Fibroblast of lung (primary cell): Measurements from ENCODE around the gene CSNK1A1. TPM values are rescaled to one million over a fixed set of nuclear protein-coding genes. Genes with fewer than 3 reads are reported as not detected.

Experiments
- DNase-seq, 2 donors: peaks; one replicate each; pipeline versions ENCODE4 v3.0.0 to v3.0.0-alpha.2; 2010; ENCODE audit warnings: low read depth in 2 of 2
- H2AFZ ChIP-seq: 2 replicates; pipeline ENCODE4 v1.5.1; 2012; ENCODE audit warnings: low read length, control low read depth, inconsistent platforms
- H3K27ac ChIP-seq: 2 replicates; pipeline ENCODE4 v1.5.1; 2011; ENCODE audit warnings: low read length, control low read depth; ENCODE audit not compliant: insufficient read depth
- H3K27me3 ChIP-seq: 2 replicates; pipeline ENCODE4 v1.5.1; 2011; ENCODE audit warnings: mild to moderate bottlenecking, low read length; ENCODE audit not compliant: control insufficient read depth, insufficient read depth
- H3K36me3 ChIP-seq: 2 replicates; pipeline ENCODE4 v1.5.1; 2011; ENCODE audit warnings: low read length; ENCODE audit not compliant: control insufficient read depth, insufficient read depth
- H3K4me1 ChIP-seq: 2 replicates; pipeline ENCODE4 v1.5.1; 2011; ENCODE audit warnings: low read length; ENCODE audit not compliant: control insufficient read depth, insufficient read depth; ENCODE audit errors: extremely low read depth
- H3K4me2 ChIP-seq: 2 replicates; pipeline ENCODE4 v1.5.1; 2011; ENCODE audit warnings: low read length, control low read depth; ENCODE audit not compliant: insufficient read depth; ENCODE audit errors: extremely low read depth
- H3K4me3 ChIP-seq, 4 experiments: fragments of 200-600 bp in 1 of 4; sonication (generic) in 1 of 4; replicated peaks in 1 of 4; 2 replicates each; pipeline ENCODE4 v1.5.1; 2011 to 2016; ENCODE audit warnings: low read length in 4 of 4, low read depth in 3 of 4, mild to moderate bottlenecking in 3 of 4, control low read depth in 2 of 4, inconsistent platforms in 1 of 4, mixed read lengths in 1 of 4; ENCODE audit not compliant: insufficient read depth in 1 of 4; ENCODE audit errors: control extremely low read depth in 1 of 4
- H3K79me2 ChIP-seq: 2 replicates; pipeline ENCODE4 v1.5.1; 2012; ENCODE audit warnings: mild to moderate bottlenecking, low read length, inconsistent platforms; ENCODE audit not compliant: control insufficient read depth, insufficient read depth
- H3K9ac ChIP-seq: 2 replicates; pipeline ENCODE4 v1.5.1; 2011; ENCODE audit warnings: mild to moderate bottlenecking, low read length, control low read depth; ENCODE audit not compliant: insufficient read depth
- H3K9me3 ChIP-seq: 2 replicates; pipeline ENCODE4 v1.5.1; 2012; ENCODE audit warnings: low read depth, low read length; ENCODE audit not compliant: control insufficient read depth, insufficient read depth
- H4K20me1 ChIP-seq: 2 replicates; pipeline ENCODE4 v1.5.1; 2011; ENCODE audit warnings: low read length; ENCODE audit not compliant: control insufficient read depth, insufficient read depth; ENCODE audit errors: extremely low read depth
- EZH2 ChIP-seq: IDR thresholded peaks from 2 replicates; pipeline ENCODE4 v1.5.1; 2012; ENCODE audit warnings: low read length, control low read depth, mild to moderate bottlenecking; ENCODE audit errors: missing control alignments
- polyA minus RNA-seq: library from RNA; depleted of rRNA, polyadenylated mRNA; stranded (reverse); fragments of >200 nt; gene quantifications from 2 replicates; pipeline ENCODE4 v1.2.3, GENCODE V29; 2011; ENCODE audit warnings: low replicate concordance
- polyA plus RNA-seq, 2 donors: library from polyadenylated mRNA; depleted of rRNA in 1 of 2; stranded (reverse) in 1 of 2; unstranded in 1 of 2; fragments of >200 nt; gene quantifications; 2 replicates each; pipeline ENCODE4 v1.2.1, GENCODE V29; 2011 to 2012; ENCODE audit warnings: missing spikeins in 1 of 2
- total RNA-seq: library from RNA; depleted of rRNA; stranded (reverse); fragments of >200 nt; gene quantifications from 2 replicates; pipeline ENCODE4 v1.2.1, GENCODE V29; 2014
- TF ChIP-seq, protein P1 (sequence below), 2 donors: IDR thresholded peaks in 1 of 2; conservative IDR thresholded peaks in 1 of 2; 1 replicate in 1 of 2; 2 replicates in 1 of 2; pipeline ENCODE4 v1.5.1; 2011 to 2012; ENCODE audit warnings: low read length in 2 of 2, control low read depth in 1 of 2, inconsistent platforms in 1 of 2, low read depth in 1 of 2, mild to moderate bottlenecking in 1 of 2

The CSNK1A1 gene
- total RNA-seq (522 and 674 TPM in 2 replicates), polyA plus RNA-seq (245 and 275 TPM in 2 replicates), polyA minus RNA-seq (111 and 122 TPM in 2 replicates)
- 187 and 207 TPM in 2 replicates for polyA plus RNA-seq (2012)

GRCh38 chr5:149551227-149552037 lies at the start of gene CSNK1A1:
TSS of gene CSNK1A1 (minus strand) at chr5:149551439. CDS start at chr5:149550964, 475 bp downstream.
- H3K36me3 ChIP-seq = peaks cover 12% of the 10 kb centered on the region

GRCh38 chr5:149600932-149601331 lies 49.7 kb upstream of the CSNK1A1 start:
- no peaks in the 10 kb centered on the region for H3K79me2 ChIP-seq
- H3K36me3 ChIP-seq = no peaks in the 10 kb centered on the region
- H3K4me2 ChIP-seq = no peak overlapping the region
- no peak overlapping the region for H2AFZ ChIP-seq
- H3K9ac ChIP-seq = no peak overlapping the region
- no peak for DNase-seq
- no peak overlapping the region for H3K27ac ChIP-seq
- H4K20me1 ChIP-seq = no peaks in the 10 kb centered on the region
- H3K9me3 ChIP-seq = no peaks in the 10 kb centered on the region
- H3K4me1 ChIP-seq = peaks cover 4% of the 10 kb centered on the region
- H3K4me3 ChIP-seq = no peak overlapping the region
- H3K27me3 ChIP-seq = no peaks in the 10 kb centered on the region
- TF ChIP-seq, protein P1, sequence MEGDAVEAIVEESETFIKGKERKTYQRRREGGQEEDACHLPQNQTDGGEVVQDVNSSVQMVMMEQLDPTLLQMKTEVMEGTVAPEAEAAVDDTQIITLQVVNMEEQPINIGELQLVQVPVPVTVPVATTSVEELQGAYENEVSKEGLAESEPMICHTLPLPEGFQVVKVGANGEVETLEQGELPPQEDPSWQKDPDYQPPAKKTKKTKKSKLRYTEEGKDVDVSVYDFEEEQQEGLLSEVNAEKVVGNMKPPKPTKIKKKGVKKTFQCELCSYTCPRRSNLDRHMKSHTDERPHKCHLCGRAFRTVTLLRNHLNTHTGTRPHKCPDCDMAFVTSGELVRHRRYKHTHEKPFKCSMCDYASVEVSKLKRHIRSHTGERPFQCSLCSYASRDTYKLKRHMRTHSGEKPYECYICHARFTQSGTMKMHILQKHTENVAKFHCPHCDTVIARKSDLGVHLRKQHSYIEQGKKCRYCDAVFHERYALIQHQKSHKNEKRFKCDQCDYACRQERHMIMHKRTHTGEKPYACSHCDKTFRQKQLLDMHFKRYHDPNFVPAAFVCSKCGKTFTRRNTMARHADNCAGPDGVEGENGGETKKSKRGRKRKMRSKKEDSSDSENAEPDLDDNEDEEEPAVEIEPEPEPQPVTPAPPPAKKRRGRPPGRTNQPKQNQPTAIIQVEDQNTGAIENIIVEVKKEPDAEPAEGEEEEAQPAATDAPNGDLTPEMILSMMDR (conservative IDR thresholded peaks at IDR 0.05 in 1 of 2, IDR thresholded peaks at IDR 0.05 in 1 of 2; ENCODE audit: low read depth in 1 of 2, low read length in 2 of 2) = no peak
- no peak for TF ChIP-seq EZH2

More at GRCh38 chr5:149551227-149552037, at the start of gene CSNK1A1:
- peak within 1 kb of the TSS; percentile 100 for H3K9ac ChIP-seq
- H4K20me1 ChIP-seq = no peaks in the 10 kb centered on the region
- H3K79me2 ChIP-seq = peaks cover 48% of the 10 kb centered on the region
- H3K4me3 ChIP-seq = peak within 1 kb of the TSS; percentile 83 to 93 (median 90)
- peak within 1 kb of the TSS; percentile 74 for H2AFZ ChIP-seq
- peak; percentile 97 to 98 for DNase-seq
- TF ChIP-seq EZH2 = no peak
- TF ChIP-seq, protein P1 (conservative IDR thresholded peaks at IDR 0.05 in 1 of 2, IDR thresholded peaks at IDR 0.05 in 1 of 2; ENCODE audit: low read depth in 1 of 2, low read length in 2 of 2) = peak; percentile 73 to 85
- H3K4me2 ChIP-seq = peak within 1 kb of the TSS; percentile 99
- H3K27ac ChIP-seq = peak within 1 kb of the TSS; percentile 99
- peaks cover 9% of the 10 kb centered on the region for H3K4me1 ChIP-seq
- H3K27me3 ChIP-seq = no peaks in the 10 kb centered on the region
- H3K9me3 ChIP-seq = no peaks in the 10 kb centered on the region

DNA sequence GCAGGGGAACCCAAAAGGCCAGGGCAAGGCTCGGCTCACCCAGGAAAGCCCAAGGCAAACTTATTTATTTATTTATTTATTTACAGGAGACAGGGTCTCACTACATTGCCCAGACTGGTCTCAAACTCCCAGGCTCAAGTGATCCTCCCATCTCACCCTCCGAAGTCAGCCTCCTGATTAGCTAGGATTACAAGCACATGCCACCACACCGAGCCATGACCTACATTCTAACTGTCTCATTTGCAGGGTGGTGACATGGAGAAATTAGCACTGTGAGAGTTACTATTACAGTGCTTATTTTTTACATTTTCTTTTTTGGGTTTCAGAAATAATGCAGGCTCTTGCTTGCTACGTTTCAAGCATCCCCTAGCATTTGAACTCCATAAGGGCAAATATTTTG lies 48.1 kb upstream of the CSNK1A1 start:
- no peak overlapping the region for H3K9ac ChIP-seq
- H3K27me3 ChIP-seq = no peaks in the 10 kb centered on the region
- no peaks in the 10 kb centered on the region for H3K9me3 ChIP-seq
- DNase-seq = no peak
- H3K36me3 ChIP-seq = no peaks in the 10 kb centered on the region
- H2AFZ ChIP-seq = no peak overlapping the region
- no peak overlapping the region for H3K27ac ChIP-seq
- H3K4me2 ChIP-seq = no peak overlapping the region
- no peaks in the 10 kb centered on the region for H3K4me1 ChIP-seq
- H3K4me3 ChIP-seq = no peak overlapping the region
- H4K20me1 ChIP-seq = no peaks in the 10 kb centered on the region
- TF ChIP-seq EZH2 = no peak
- TF ChIP-seq, protein P1 (conservative IDR thresholded peaks at IDR 0.05 in 1 of 2, IDR thresholded peaks at IDR 0.05 in 1 of 2; ENCODE audit: low read depth in 1 of 2, low read length in 2 of 2) = no peak
- no peaks in the 10 kb centered on the region for H3K79me2 ChIP-seq
